Activated naive CD4-positive, alpha-beta T cell treated with anti-CD3 and anti-CD28 coated beads, Interleukin-2, amount 50 U/mL, for 24 hours (primary cell): ENCODE results near the gene SORCS2.

Source experiments
- H3K27ac Mint-ChIP-seq: one replicate; pipeline ENCODE4 v1.8.0; 2021; ENCODE audit warnings: mild to moderate bottlenecking, mixed read lengths
- H3K27me3 Mint-ChIP-seq: one replicate; pipeline ENCODE4 v1.8.0; 2021; ENCODE audit warnings: mixed read lengths
- H3K36me3 Mint-ChIP-seq: one replicate; pipeline ENCODE4 v1.8.0; 2021; ENCODE audit warnings: mixed read lengths
- H3K4me1 Mint-ChIP-seq: one replicate; pipeline ENCODE4 v1.8.0; 2021; ENCODE audit warnings: mixed read lengths
- H3K4me3 Mint-ChIP-seq: one replicate; pipeline ENCODE4 v1.8.0; 2021; ENCODE audit warnings: mild to moderate bottlenecking, mixed read lengths
- H3K9me3 Mint-ChIP-seq: one replicate; pipeline ENCODE4 v1.8.0; 2021; ENCODE audit warnings: mixed read lengths

SORCS2 gene

DNA sequence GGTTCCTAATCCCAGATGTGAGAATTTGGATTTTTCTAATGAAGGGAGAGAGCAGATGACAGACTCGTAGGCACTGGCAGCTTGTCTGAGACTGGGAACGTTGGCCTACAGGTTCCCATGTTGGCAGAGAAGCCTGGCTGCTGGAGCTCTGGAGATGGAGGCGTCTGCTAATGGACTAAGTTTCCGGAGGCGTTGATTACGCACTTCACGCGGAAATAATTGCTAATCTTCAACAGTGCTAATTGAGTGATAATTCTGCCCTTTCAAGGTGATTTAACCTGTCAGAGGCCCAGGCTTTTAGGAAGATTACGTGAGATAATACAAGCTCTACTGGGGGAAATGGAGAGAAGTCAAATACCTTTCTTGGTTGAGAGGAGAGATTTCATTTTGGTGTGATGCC lies 165.0 kb downstream of the SORCS2 start:
- Mint-ChIP-seq H3K4me1 (no peaks in the 10 kb centered on the region), H3K36me3 (no peaks in the 10 kb centered on the region), H3K4me3 (no peak overlapping the region), H3K9me3 (no peaks in the 10 kb centered on the region), H3K27me3 (peaks cover 4% of the 10 kb centered on the region), H3K27ac (no peak overlapping the region)

DNA sequence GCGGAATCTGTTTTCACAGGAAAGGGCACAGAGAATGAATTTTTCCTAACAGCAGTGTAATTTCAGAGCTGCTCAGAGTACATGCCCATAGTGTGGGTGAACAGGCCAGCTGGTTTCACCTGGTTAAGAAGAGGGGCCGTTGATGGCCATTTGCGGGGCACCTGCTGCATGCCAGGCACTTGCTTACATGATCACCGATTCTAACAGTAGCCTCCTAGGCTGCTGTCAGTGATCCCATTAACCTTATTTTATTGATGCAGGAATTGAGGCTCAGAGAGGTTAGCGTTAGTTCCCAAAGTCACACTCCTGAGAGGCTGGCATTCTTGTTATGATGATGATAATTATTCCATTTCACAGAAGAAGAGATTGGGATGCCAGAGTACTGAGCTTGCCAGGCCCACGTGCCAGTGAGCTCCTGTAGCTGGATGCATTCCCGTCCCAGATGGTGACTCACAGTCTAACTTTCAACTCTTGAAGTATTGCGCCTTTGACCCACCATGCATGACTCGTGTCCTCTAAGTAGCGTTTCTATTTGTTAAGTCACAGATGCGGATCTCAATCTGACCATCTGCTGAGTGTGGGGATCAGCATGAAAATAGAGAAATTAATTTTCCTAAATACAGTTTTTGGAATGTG lies 165.9 kb downstream of the SORCS2 start:
- Mint-ChIP-seq H3K27ac (no peak overlapping the region), H3K4me1 (no peaks in the 10 kb centered on the region), H3K36me3 (no peaks in the 10 kb centered on the region), H3K9me3 (no peaks in the 10 kb centered on the region), H3K4me3 (no peak overlapping the region), H3K27me3 (peaks cover 2% of the 10 kb centered on the region)

DNA sequence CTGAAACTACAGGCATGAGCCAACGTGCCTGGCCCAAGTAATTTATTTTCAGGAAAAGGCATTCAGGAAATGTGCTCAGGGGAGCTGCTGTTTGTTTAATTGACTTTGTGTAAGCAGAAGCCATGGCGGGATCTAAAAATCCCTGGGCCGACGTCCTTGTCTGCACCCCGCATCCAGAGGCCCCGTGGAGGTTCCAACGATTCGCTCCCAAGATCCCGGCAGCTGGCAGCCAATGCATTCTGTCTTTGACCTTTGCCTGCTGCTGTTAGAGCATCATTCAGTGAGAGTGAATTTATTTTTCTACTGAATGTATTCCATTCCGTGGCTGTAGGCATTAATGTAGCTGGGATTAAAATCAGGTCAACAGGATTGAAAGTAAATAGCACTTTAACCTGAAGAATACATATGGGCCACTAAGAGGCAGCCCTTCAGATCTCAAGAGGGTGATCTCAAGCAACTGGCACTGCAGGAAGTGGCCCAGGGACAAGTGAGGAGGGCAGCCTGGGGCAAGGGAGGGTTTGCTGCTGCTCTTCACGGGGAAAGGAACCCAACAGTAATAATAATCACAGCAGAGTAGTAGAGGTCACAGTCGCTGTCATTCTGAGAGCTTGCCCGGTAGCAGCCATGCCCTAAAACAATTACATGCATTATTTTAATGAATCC lies 167.2 kb downstream of the SORCS2 start:
- no peak overlapping the region for H3K4me3 Mint-ChIP-seq
- no peaks in the 10 kb centered on the region for H3K9me3 Mint-ChIP-seq
- no peak overlapping the region for H3K27ac Mint-ChIP-seq
- no peaks in the 10 kb centered on the region for H3K27me3 Mint-ChIP-seq
- H3K36me3 Mint-ChIP-seq = no peaks in the 10 kb centered on the region
- H3K4me1 Mint-ChIP-seq = no peaks in the 10 kb centered on the region

DNA sequence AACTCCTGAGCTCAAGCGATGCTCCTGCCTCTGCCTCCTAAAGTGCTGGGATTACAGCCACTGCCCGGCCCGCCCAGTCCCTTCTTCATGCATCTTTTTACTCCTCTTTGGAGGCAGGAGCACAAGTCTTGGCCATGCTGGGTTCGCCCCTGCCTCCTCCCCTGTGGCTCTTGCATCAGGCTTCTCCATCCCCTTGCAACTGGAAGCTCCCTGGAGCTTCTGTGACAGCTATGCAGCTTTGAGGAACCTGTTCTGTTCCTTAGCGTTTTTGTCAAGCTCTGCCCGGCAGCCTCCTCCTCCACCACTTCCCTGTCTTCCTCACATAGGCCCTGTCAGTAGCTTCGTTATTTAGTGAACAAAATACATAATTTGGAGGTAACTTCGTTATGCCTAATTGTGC lies 168.5 kb downstream of the SORCS2 start:
- no peaks in the 10 kb centered on the region for H3K9me3 Mint-ChIP-seq
- no peaks in the 10 kb centered on the region for H3K4me1 Mint-ChIP-seq
- H3K4me3 Mint-ChIP-seq = no peak overlapping the region
- H3K27ac Mint-ChIP-seq = no peak overlapping the region
- no peaks in the 10 kb centered on the region for H3K27me3 Mint-ChIP-seq
- H3K36me3 Mint-ChIP-seq = no peaks in the 10 kb centered on the region

DNA sequence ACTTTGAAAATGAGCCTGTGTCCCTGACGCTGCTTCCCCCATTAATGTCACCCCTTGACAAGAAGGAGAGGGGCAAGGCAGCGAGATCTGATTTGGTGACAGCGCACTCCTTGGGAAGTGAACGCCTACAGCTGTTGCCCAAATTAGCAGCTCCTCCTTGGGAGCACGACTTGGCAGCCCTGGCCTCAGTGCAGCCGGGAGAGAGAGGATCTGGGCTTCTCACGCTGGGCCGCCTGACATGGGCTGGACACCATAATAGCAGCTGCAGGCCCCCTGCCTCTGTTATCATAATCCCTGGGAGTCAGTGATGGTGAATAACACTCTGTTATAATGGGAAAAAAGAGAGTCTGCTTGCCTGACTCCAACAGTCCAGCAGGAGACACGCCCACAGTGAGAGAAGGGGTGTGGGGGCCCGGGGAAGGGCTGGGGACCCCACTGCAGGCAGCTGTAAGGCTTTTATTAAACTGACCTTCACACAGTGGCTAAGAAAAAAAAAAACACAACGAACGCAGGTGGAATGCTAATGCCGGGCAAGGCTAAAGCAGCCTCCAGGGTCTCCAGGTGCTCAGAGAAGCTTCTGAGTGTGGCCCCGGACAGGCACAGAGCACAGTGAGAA lies 169.1 kb downstream of the SORCS2 start:
- no peak overlapping the region for H3K4me3 Mint-ChIP-seq
- no peaks in the 10 kb centered on the region for H3K27me3 Mint-ChIP-seq
- H3K4me1 Mint-ChIP-seq = no peaks in the 10 kb centered on the region
- no peaks in the 10 kb centered on the region for H3K9me3 Mint-ChIP-seq
- no peaks in the 10 kb centered on the region for H3K36me3 Mint-ChIP-seq
- H3K27ac Mint-ChIP-seq = no peak overlapping the region

- no peak overlapping the region for H3K4me3 Mint-ChIP-seq
- no peaks in the 10 kb centered on the region for H3K9me3 Mint-ChIP-seq
- H3K27me3 Mint-ChIP-seq = no peaks in the 10 kb centered on the region
- H3K36me3 Mint-ChIP-seq = no peaks in the 10 kb centered on the region
- H3K27ac Mint-ChIP-seq = no peak overlapping the region
- no peaks in the 10 kb centered on the region for H3K4me1 Mint-ChIP-seq
Measured at GRCh38 chr4:7362341-7362740, 170.0 kb downstream of the SORCS2 start.

GRCh38 chr4:7362862-7363430 lies 170.6 kb downstream of the SORCS2 start:
- H3K27me3 Mint-ChIP-seq = no peaks in the 10 kb centered on the region
- H3K4me1 Mint-ChIP-seq = no peaks in the 10 kb centered on the region
- no peak overlapping the region for H3K4me3 Mint-ChIP-seq
- no peaks in the 10 kb centered on the region for H3K36me3 Mint-ChIP-seq
- H3K9me3 Mint-ChIP-seq = no peaks in the 10 kb centered on the region
- no peak overlapping the region for H3K27ac Mint-ChIP-seq

DNA sequence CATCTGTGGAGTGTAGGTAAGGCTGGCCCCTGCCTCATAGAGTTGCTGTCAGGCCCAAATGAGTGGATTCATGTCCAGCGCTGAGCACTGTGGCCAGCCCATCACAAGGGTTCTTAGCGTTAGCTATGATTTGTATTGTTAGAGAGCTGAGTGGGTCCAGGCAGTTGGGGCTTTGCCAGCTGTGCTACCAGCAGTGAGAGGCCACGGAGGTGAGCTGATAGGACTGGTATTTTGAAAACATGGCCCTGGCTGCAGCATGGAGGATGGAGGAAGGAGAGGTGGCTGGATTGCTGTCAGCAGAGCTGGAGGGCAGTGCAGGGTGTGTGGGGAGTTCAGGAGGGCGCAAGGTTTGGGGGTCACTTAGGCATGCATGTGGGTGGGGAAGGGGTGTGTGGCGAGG lies 172.6 kb downstream of the SORCS2 start:
- Mint-ChIP-seq H3K27me3 (no peaks in the 10 kb centered on the region), H3K27ac (no peak overlapping the region), H3K9me3 (no peaks in the 10 kb centered on the region), H3K4me1 (no peaks in the 10 kb centered on the region), H3K36me3 (no peaks in the 10 kb centered on the region), H3K4me3 (no peak overlapping the region)

GRCh38 chr4:7365462-7366179 lies 173.3 kb downstream of the SORCS2 start:
- H3K36me3 Mint-ChIP-seq = no peaks in the 10 kb centered on the region
- H3K4me3 Mint-ChIP-seq = no peak overlapping the region
- H3K27me3 Mint-ChIP-seq = no peaks in the 10 kb centered on the region
- no peak overlapping the region for H3K27ac Mint-ChIP-seq
- H3K4me1 Mint-ChIP-seq = no peaks in the 10 kb centered on the region
- H3K9me3 Mint-ChIP-seq = no peaks in the 10 kb centered on the region

GRCh38 chr4:7366180-7366945 lies 174.0 kb downstream of the SORCS2 start:
- H3K4me3 Mint-ChIP-seq = no peak overlapping the region
- H3K4me1 Mint-ChIP-seq = no peaks in the 10 kb centered on the region
- H3K36me3 Mint-ChIP-seq = no peaks in the 10 kb centered on the region
- no peaks in the 10 kb centered on the region for H3K27me3 Mint-ChIP-seq
- H3K27ac Mint-ChIP-seq = no peak overlapping the region
- H3K9me3 Mint-ChIP-seq = no peaks in the 10 kb centered on the region

GRCh38 chr4:7366954-7367353 lies 174.6 kb downstream of the SORCS2 start:
- H3K9me3 Mint-ChIP-seq = no peaks in the 10 kb centered on the region
- no peaks in the 10 kb centered on the region for H3K4me1 Mint-ChIP-seq
- H3K36me3 Mint-ChIP-seq = no peaks in the 10 kb centered on the region
- H3K27ac Mint-ChIP-seq = no peak overlapping the region
- peaks cover 2% of the 10 kb centered on the region for H3K27me3 Mint-ChIP-seq
- H3K4me3 Mint-ChIP-seq = no peak overlapping the region

- peaks cover 4% of the 10 kb centered on the region for H3K27me3 Mint-ChIP-seq
- no peak overlapping the region for H3K4me3 Mint-ChIP-seq
- H3K36me3 Mint-ChIP-seq = no peaks in the 10 kb centered on the region
- H3K27ac Mint-ChIP-seq = no peak overlapping the region
- H3K9me3 Mint-ChIP-seq = no peaks in the 10 kb centered on the region
- no peaks in the 10 kb centered on the region for H3K4me1 Mint-ChIP-seq
Measured at GRCh38 chr4:7367406-7367805, 175.1 kb downstream of the SORCS2 start.

GRCh38 chr4:7367864-7368277 lies 175.5 kb downstream of the SORCS2 start:
- no peaks in the 10 kb centered on the region for H3K4me1 Mint-ChIP-seq
- no peak overlapping the region for H3K4me3 Mint-ChIP-seq
- no peaks in the 10 kb centered on the region for H3K9me3 Mint-ChIP-seq
- no peaks in the 10 kb centered on the region for H3K36me3 Mint-ChIP-seq
- H3K27ac Mint-ChIP-seq = no peak overlapping the region
- H3K27me3 Mint-ChIP-seq = peaks cover 4% of the 10 kb centered on the region

DNA sequence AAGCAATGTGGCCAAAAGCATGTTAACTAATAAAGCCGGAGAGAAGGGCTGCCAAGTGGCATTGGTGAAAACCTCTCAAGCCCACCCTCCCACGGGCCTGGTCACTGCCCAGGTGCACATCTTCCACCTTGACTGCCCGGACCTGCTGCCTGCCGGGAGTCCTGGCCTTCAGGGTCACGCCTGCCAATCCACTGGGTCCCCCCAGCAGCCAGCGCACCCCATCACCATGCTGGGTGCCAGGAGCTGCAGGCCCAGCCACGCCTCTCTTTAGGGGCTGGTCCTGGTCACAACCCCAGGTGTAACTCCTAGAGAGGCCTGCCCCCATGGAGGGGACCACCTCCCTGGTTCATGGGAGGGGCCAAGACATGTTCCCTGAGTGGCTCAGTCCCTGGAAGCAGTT lies 176.0 kb downstream of the SORCS2 start:
- Mint-ChIP-seq H3K9me3 (no peaks in the 10 kb centered on the region), H3K27ac (no peak overlapping the region), H3K36me3 (no peaks in the 10 kb centered on the region), H3K4me3 (no peak overlapping the region), H3K27me3 (peaks cover 4% of the 10 kb centered on the region), H3K4me1 (no peaks in the 10 kb centered on the region)

DNA sequence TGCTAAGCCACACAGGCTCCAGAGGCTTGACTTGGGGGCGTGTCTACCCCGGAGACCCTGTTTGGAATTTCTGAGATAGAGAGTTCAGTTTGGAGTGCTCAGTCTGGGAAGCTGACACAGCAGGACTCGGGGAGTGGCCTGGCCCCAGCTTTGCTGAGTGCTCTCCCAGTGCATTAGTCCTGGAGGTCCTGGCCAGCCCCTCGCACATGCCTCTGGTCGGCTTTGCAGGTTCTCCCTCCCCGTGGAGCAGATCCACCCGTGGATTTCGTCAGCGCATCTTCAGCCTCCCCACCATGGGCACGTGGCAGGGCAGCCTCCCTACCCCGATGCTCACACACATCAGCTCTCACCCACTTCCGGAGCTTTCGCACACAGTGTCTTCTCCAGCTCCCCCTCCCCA lies 177.2 kb downstream of the SORCS2 start:
- H3K4me3 Mint-ChIP-seq = no peak overlapping the region
- no peak overlapping the region for H3K27ac Mint-ChIP-seq
- no peaks in the 10 kb centered on the region for H3K4me1 Mint-ChIP-seq
- H3K36me3 Mint-ChIP-seq = no peaks in the 10 kb centered on the region
- peaks cover 4% of the 10 kb centered on the region for H3K27me3 Mint-ChIP-seq
- no peaks in the 10 kb centered on the region for H3K9me3 Mint-ChIP-seq
